Pons (tissue), 1 donor: Measurements from ENCODE around the gene SMCP.

ENCODE experiments used
- DNase-seq: peaks from one replicate; pipeline ENCODE4 v3.0.0-alpha.2; 2016; ENCODE audit warnings: low spot score

The SMCP gene, protein sequence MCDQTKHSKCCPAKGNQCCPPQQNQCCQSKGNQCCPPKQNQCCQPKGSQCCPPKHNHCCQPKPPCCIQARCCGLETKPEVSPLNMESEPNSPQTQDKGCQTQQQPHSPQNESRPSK

DNA sequence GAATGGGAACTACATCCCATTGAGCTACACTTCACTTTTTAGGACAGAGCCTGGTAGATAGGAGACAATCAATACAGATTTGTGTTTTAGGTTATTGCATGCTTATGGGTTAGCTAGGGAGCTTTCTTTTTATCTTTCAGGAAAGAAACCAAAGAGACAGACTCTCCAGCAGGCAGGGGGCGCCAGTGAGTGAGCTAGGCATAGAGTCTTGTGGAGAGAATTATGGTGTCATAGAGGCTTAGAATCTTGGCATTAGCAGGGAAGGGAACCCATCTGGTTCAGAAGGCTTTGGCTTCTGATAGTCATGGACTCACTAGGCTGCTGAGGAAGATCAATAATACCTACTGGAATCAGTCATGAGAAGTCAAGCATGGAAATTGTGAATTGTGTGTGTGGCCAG lies at the start of gene SMCP:
TSS of gene SMCP (plus strand) at position 281 of the 400 bp plus-strand sequence. CDS start 6,101 bp downstream, outside the sequence.
- no peak for DNase-seq

DNA sequence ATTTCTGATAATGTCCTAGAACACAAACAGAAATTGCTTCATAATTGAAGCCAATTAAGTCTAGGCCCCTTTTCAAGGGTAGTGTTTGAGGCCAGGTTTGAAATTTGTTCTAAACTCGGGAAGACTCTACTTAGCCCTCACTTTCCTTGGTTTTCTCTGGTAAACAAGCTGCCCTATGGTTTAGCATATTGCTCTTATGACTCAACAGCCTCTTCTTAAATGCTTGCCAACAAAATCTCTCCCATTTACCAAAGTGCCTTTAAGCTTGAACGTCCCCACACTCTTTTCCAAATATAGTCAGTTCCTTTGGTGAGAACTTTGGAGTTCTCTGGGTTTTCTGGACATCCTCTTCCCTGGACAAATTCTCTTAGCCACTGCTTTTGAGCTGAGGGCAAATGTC lies 41.3 kb upstream of the SMCP start:
- DNase-seq, result no peak

DNA sequence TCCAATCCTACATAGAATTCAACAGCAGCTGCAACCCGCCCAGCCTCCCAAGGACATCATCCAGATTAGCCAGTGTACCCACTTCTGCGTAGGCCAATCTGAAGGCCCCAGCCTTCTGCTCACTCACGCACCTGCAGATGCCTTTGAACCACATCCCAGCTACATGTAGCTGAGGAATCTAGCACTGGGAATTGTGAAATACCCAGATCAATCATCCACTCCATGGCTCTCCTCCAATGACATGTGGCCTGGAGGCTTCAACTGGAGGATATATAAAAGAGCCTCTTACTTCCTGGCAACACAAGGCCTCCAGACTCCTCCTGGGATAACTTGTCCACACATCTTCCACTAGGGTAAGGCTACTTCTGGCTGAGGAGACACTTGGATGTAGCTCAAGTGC lies 35.6 kb upstream of the SMCP start, which contains the start of gene LCE6A:
TSS of gene LCE6A (plus strand) at position 301 of the 400 bp plus-strand sequence. CDS start 665 bp downstream, outside the sequence.
- no peak for DNase-seq

DNA sequence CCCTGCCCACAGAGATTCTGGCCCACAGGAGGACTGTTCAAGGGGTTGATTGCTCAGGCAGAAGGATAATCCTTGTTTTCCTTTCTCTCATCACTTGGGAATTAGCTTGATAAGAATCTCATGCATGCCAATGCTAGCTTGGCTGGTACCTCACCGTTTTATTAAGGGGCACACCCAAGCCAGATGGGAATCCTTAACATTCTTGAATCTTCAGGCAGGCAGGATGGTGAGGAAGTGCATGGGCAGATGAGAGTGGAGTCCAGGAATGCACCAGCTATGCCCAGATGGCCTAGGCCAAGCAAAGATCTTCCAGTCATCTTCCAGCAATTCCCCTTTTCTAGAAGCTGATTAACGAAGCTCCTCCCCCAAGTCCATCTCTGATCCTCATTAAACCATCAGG lies 22.5 kb upstream of the SMCP start:
- no peak for DNase-seq

DNA sequence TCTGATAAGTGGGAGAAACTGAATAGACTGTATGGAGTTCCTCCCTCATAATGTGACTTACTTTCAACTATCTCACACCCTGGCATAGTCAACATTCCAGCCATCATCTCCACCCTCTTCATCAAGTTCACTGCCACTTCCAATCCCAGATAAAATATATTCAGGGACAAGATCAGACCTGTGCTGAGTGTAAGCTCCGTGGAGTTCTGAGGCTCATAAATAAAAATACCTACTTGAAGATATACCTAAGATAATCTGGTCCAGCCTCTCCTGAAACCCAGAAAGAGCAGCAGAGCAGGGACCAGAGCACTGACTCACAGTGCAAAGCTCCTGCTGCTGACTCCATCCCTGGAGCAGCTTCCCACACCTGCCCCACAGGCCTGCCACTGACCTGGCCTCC lies 20.1 kb upstream of the SMCP start:
- DNase-seq, result no peak

DNA sequence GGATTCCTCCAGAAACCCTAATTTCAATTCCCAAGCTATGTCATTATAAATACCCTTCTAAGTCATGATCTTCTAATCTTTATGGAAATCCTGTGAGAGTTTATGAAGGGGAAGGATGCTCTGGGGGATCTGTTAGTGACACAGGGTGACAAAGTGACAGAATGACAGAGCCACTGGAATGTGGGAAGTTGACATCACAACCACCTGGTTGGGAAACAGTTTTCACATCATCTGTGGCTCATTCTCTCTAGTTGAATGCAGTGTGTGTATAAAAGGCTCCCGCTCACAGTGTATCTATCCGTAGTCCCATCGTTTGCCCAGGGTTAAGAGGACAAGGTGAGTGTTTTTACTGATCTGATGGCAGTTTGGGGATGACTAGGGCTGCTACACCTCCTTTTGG lies 18.4 kb upstream of the SMCP start, which contains the start of gene LCE7A:
TSS of gene LCE7A (plus strand) at position 301 of the 400 bp plus-strand sequence. CDS start 702 bp downstream, outside the sequence.
- no peak for DNase-seq

DNA sequence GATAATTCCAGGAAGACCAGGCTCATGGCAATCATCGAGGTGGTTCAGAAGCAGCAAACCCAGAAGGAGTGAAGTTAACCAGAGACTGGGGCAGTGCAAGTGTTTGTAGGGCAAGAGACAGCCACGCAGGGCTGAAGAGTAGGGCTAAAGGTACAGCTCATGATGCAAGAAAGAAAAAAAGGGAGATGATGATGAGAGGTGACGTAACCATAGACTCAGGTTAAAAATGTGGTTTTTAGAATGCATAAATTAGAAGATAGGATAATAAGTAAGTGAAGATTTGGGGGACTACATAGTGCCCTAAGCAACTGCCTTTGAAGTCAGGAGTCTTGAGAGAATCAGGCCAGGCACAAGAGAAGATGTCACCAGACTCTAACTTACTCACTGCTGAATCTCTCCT lies 18.0 kb upstream of the SMCP start:
- no peak for DNase-seq

DNA sequence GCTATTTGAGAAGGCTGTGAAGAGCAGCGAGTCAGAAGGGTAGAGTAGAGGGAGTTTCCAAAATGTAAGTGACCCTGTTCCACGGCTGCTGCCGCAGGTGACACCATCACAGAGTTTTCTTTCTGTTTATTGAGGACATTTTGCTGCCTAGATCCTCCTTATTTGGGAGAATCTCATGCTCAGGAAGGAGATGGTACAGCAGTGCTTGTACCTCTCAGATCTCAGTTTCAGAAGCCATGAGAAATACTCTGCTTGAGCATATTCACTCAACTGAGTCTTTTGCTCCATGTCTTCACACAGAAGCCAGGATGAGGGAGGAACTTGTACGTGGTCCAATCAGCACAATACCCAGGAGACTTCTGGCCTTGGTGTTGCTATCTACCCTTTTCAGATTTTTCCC lies 16.7 kb upstream of the SMCP start:
- no peak for DNase-seq

DNA sequence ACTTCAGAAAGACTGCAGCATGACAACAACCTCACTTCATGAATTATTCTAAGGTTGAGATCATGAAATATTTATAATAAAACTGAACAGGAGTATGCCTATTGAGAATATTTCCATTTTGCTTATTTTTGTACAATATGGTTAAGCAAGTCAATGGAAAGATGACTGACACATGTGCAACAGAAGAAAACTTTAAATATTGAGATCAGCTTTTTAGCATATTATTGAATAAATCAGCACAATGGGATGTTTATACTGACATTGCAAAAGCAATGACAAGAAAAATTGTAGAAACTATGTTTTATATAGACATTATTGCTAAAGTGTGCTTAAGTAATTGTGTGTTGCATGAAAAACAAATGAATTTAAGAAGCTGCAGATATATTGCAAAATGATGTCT lies 13.7 kb upstream of the SMCP start:
- DNase-seq, result no peak

DNA sequence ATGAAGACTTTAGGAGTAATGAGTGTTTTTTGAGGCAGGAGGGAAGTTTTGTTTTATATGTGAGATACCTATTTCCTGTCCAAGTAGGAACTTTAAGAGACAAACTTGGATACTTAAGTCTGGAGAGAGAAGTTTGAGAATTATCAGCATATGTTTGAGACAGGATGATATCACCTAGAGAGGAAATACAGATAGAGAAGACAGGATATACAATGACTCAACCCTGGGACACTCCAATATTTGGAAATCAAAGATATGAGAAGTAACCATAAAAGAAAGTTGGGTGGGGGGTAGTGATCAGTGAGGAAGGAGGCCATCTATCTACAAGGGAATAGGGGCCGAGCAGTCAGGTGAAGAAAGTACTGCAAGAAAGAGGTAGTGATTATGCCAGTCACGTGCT lies 11.8 kb upstream of the SMCP start:
- DNase-seq, result no peak

DNA sequence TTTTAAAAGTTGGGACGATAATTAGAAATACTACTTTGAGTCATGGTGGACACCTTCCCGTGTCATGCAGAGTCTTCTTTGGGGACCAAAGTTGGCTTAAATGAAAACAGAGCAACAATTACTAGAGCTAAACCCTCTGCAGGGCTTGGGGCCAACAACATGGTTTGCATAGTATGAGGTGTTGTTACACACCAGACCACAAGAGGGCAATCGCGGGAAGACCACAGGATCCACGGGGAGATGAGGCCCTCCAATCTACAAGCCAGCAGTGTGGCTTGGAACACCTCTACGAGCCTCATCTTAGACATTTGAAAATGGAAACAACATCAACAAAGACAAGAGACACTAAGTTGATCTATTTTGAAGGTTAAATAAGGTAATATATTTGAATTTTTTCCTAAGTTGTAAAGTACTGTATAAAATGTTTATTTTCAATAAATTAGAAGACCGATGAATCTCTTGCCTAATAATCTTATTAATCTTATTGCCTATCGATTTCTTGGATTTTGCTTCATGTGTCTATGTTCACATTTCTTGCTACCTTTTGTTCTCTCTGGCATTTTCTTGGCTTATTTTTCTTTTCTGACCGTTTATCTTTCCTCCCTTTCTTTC lies 8.2 kb upstream of the SMCP start:
- DNase-seq, result peak; percentile 73

DNA sequence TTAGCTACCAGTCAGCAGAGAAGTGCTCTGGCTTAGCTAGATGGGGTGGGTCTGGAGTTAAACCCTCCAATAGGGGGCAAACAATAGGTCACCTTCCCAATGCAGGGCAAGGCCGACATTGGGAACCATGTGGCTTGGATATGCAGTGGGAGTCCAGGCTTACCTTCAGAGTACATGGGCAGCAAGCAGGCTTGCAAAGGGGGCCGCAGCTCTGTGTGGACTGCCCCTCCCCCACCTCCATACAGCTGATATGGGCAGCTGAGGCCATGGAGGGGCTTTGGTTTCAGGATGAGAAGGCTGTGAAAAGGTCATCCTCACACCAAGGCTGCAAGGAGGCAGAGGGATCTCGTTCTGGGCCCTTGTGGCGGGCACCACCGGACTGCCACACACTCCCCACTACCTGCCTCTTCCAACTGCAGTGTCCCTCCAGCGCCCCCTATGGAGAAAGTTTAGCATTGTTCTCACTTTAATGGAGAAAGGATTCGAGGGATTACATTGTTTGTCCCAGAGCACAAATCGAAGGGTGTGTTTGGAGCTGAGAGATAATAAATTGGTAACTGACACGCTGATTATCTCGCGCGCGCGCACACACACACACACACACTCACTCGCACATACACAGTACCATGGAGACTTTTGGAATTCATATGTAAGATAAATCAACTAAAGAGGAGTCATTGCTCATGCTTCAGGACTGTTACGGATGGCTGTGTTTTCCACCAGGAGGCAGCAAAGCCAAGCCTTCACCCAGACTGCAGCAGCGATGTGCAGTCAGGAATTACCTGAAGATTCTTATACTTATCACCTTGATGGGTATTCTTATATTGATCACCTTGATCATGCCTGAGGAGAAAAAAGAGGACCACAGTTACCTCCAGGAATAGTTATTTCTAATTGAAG lies 7.0 kb upstream of the SMCP start:
- peak; percentile 3 for DNase-seq

DNA sequence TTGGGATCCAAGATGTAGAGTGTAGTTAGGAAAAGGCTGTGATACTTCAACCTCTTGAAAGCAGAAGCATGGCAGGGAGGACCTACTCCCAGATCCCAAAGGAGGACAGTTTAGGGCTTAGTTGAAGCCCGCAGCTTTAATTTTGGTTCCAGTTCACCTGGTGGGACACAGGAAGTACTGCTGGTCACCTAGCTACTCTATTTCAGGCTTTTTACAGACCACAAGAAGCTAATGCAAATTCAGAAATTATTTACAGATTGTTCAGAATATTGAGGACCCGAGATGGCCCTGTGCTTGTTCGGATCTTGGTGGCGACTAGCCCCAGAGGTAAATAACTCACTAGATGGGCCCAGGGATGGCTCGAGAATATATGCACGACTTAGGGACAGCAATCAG lies 6.4 kb upstream of the SMCP start:
- DNase-seq, result no peak

DNA sequence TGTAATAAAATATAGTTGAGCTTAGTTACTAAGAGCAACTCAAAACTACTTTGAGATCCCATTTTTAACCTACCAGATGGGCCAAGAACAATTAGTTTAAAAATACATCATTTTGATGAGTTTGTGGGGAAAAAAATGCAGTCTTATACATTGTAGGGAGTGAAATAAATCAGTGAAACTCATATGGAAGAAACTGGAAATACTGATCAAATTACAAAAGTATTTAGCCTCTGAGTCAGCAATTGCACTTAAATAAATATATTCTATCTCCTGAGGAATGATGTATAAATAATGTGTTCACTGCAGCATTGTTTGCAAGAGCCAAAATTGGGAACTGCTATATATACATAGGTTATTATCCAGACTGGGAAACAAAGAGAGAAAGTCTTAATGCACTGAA lies 4.6 kb upstream of the SMCP start:
- no peak for DNase-seq

DNA sequence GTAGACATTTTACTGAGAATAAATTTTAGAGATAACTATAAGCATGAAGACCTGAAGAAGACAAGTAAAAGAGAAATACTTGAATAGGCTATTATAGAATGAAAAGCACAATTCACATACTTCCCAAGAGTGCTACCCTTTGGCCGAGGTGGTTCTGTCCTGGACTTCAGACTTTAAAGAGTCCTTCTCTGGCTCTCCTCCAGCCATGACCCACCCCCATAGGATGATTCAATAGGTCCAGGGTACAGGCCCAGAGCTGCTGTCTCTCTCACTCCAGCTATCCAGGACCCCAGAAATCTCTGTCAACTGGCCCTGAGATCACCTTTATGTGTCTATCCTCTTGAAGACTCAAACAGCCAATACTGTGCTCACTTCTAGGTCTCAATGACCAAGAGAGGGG lies 1.3 kb upstream of the SMCP start:
- DNase-seq, result no peak

DNA sequence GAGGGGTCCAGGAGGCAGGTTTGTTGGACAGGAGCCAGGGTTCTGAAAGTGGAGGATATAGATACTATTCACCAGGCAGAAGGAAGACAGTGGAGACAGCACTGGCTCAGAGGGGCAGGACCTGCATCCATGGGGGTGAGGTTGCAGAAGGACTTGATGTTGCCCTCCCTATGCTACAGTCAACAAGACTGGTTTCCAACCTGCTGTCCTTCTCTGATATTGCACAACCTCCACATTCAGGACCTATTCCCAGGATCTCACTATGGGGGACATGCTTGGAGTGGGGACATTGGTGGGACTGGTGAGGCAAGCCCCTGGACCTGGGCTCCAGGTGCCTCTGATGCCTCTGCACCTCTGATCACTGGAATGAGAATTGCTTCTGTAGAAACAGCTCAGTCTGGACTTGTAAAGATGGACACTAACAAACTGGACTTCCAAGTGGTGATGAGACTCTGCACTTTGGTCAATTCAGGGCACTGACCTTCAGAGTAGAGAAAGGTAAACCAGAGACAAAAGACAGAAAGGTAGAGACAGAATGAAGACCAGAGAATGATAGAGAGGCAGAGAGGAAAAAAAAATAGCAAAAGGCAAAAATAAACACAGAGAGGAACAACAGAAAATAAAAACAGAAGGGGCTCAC lies 1.6 kb downstream of the SMCP start:
- no peak for DNase-seq

DNA sequence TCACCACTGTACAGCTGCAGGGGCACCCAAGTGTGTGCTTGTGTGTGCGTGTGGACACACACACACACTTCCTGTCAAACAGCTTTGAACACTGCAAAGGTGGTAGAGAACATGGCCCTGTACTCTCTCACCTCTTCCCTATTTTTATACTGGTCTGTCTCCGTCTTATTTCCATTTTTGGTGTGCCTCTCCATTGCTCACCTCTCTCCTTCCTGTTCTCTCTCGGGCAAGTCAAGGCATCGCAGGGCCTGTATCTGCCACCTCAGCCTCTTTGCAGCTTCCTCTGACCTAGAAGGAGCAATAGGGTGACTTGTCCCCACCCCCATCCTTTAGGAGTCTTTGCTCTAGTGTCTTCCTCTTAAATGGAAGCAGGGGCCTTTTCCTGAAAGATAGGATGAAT lies 2.2 kb downstream of the SMCP start:
- no peak for DNase-seq

DNA sequence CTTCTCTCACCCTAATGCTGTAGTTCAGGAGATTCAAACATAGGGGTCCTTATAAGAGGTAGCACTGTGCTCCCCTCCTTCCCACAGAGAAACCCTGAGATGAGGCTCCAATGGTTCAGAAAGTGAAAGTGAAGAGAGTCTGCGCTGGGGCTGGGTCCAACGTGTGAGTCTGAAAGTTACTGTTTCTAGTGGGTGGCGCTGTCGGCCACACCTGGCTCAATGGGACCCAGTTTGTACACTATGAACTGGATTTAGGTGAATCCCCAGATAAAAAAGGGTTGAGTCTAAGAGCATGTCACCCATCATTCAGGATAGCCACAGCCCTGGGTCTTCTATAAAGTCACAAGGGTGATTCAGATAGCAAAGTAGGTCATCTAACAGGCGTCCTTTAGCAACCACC lies 2.8 kb downstream of the SMCP start:
- DNase-seq, result no peak

DNA sequence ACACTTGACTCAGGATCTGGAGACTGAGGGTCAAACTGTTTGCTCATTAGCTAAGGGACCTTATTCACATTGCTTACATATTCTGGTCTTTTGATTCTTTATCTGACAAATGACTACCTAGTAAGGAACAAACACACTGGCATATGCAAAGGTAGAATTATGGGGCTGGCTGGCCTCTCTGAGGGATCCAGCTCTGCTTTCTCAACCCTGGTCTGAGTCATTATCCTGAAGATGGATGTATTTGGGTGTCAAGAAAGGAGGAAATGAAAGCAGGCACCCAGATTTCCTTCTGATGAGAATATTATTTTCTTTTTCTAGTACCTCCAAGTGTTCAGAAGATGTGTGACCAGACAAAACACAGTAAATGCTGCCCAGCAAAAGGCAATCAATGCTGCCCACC lies 6.0 kb downstream of the SMCP start:
- no peak for DNase-seq

DNA sequence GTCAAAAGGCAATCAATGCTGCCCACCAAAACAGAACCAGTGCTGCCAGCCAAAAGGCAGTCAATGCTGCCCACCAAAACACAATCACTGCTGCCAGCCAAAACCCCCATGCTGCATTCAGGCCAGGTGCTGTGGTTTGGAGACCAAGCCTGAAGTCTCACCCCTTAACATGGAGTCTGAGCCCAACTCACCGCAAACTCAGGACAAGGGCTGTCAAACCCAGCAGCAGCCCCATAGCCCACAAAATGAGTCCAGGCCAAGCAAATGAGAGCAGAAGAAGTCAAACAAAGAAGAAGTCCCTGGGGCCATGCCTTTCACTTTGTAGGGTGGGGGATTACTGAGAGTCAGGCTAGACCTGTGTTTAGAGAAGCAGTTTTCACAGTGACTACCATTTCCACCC lies 6.4 kb downstream of the SMCP start:
- DNase-seq, result no peak

DNA sequence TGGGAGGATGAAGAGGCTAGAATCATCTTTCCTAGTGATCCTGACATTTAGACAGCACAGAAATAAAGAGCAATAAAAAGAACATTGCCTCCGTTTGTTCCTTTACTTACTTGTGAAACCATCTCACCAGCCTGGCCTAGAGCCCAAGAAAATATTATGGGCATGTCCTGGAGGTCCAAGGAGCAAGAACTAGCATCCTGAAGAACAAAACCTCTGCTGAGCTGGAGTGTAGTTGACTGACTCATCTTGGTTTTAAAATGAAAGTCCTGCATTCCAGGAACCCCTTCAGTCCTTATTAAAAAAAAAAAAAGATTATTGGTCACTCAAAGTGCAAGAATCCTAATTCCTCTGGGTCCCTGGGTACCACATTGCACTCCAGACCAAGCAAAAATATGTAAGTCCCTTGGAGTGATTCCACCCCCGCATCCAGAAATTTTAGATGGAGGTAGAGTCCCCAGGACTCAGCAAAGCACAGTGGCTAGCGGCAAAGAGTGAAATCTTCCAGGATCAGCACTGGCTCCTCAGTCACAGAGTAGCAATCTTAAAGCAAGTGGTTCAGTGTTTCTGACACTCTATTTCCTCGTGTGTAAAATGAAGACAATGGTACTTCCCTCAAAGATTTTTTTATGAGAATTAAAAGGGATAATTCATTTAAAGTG lies 7.0 kb downstream of the SMCP start:
- no peak for DNase-seq

DNA sequence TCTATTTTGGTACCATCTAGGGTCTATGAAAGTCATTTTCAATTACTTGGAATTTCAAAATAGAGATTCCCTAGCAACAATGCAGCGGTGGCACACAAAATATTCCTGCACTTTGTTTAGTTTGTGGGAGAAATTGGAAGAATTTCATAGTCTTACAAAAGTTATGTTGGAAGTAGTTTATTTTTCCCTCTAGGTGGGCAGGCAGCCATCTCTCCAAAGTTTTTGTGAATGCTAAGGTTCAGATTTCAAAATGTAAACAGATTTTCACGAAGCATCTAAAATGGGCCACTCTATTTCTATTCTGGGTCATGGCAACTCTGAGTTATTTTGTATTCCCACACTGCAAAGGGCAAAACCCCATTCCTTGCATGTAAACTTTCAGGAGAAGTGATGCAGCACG lies 8.0 kb downstream of the SMCP start:
- no peak for DNase-seq
